HL-60/S4 treated with retinoic acid at 250 ng/mL for 4 days and 3 days (cell line): Measurements from ENCODE around the gene XYLT1.

Experiments used
- in situ Hi-C: fragments of 300-500 bp; cut with MboI; formaldehyde crosslinking; loops from 2 replicates; pipeline ENCODE4 v1.7.0; 2022; ENCODE audit warnings: low sequenced_read_pairs

XYLT1 gene

DNA sequence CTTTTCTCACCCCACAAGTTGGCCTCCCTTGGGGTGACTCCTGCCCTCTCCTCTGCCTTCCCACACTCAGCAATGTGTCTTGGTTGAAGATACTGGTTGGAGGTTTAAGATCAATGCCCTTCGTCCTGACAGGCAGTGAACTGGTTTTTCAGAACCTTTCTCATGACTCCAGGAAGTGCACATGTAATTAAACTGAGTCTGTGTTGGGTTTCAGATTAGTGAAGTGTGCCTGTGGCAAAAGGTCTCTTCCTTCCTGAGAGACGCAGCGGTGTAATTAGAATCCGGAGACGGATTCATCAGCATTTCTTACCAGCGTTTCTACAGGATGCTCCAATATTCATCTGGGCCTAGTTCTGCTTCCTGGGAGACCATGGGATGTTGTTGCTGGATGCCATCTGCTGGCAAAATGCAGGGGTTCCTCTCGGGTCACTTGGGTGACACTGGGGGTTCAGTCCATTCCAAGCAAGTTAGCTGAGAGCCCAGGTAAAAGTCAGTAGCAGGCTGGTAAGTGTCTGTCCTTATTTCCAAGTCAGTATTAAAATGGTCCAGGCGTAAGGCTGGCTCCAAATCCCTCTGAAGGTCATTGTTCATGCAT lies 233.3 kb downstream of the XYLT1 start:
- in situ Hi-C loops: no loop called here

- in situ Hi-C loops: no loop called here
Observed at GRCh38 chr16:17235147-17235815, 235.5 kb downstream of the XYLT1 start.

GRCh38 chr16:17233318-17234002 lies 237.3 kb downstream of the XYLT1 start:
- in situ Hi-C loops: no loop called here

GRCh38 chr16:17232487-17232886 lies 238.3 kb downstream of the XYLT1 start:
- in situ Hi-C loops: no loop called here

- in situ Hi-C loops: no loop called here
Observed at GRCh38 chr16:17231972-17232371, 238.8 kb downstream of the XYLT1 start.

- in situ Hi-C loops: no loop called here
Observed at GRCh38 chr16:17230932-17231581, 239.7 kb downstream of the XYLT1 start.

DNA sequence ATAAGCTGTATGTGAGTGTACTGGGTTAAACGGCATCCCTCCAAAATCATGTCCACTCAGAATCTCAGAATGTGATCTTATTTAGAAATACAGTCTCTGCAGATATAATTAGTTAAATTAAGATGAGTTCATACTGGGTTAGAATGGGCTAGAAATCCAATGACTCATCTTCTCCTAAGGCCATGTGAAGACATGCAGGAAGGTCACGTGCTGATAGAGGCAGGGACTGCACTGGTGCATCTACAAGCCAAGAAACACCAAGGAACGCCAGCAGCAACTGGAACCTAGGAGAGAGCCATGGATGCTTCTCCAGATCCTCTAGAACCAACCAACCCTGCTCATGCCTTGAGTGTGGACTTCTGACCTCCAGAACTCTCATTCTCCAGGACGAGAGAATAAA lies 241.0 kb downstream of the XYLT1 start:
- in situ Hi-C loops: no loop called here

GRCh38 chr16:17229131-17229530 lies 241.6 kb downstream of the XYLT1 start:
- in situ Hi-C loops: no loop called here

- in situ Hi-C loops: no loop called here
Observed at GRCh38 chr16:17228708-17229055, 242.1 kb downstream of the XYLT1 start.

GRCh38 chr16:17228048-17228707 lies 242.6 kb downstream of the XYLT1 start:
- in situ Hi-C loops: no loop called here

GRCh38 chr16:17227278-17227677 lies 243.5 kb downstream of the XYLT1 start:
- in situ Hi-C loops: no loop called here

GRCh38 chr16:17225541-17225940 lies 245.2 kb downstream of the XYLT1 start:
- in situ Hi-C loops: no loop called here

GRCh38 chr16:17224879-17225281 lies 245.9 kb downstream of the XYLT1 start:
- in situ Hi-C loops: no loop called here

GRCh38 chr16:17224350-17224749 lies 246.4 kb downstream of the XYLT1 start:
- in situ Hi-C loops: no loop called here

DNA sequence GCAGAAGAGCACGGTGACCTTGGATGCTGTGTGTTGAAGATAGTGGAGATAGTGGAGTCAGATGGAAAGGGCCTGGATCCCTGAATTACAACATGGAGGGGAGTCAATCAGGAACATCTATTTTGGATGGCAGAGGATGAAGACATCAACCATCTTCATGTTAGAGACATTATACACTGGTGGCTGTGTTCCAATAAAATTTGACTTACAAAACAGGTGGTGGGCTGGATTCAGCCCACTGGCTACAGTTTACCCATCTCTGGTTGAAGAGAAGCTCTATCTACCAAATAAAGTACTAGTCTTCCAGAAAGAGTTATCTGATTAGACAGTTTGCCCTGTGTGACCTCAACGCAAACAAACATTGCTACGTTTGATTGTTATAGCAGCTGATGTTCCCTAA lies 247.2 kb downstream of the XYLT1 start:
- in situ Hi-C loops: no loop called here

- in situ Hi-C loops: no loop called here
Observed at GRCh38 chr16:17222871-17223401, 247.8 kb downstream of the XYLT1 start.

- in situ Hi-C loops: no loop called here
Observed at GRCh38 chr16:17219991-17220390, 250.8 kb downstream of the XYLT1 start.

- in situ Hi-C loops: no loop called here
Observed at GRCh38 chr16:17215936-17216335, 254.8 kb downstream of the XYLT1 start.

DNA sequence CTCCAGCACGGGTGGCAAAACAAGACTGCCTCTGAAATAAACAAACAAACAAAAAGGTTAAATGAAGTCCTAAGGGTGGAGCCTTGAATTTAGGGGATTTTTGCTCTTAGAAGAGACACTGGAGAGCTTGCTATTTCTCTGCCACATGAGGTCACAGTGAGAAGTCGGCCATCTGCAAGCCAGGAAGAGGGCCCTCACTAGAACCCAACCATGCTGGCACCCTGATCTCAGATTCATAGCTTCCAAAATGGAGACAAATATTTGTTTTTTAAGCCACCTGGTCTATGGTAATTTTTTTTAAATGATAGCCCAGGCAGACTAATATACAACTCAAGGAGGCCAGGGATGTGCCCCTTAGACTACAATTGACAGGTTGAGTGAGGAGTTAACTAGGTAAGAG lies 255.5 kb downstream of the XYLT1 start:
- in situ Hi-C loops: no loop called here

- in situ Hi-C loops: no loop called here
Observed at GRCh38 chr16:17213974-17214373, 256.8 kb downstream of the XYLT1 start.

- in situ Hi-C loops: no loop called here
Observed at GRCh38 chr16:17213025-17213424, 257.7 kb downstream of the XYLT1 start.
